GM18502 (cell line): ENCODE measurements around the gene CTNND2.
"Not testable (repeated sequence)": the region's sequence is repeated elsewhere in the genome, so short reads cannot be mapped to it uniquely, and the experiment has no call there.

Experiments
- ATAC-seq: cut with Tn5 transposase; IDR thresholded peaks from one replicate; pipeline ENCODE4 v1.9.1; 2021; ENCODE audit warnings: mild to moderate bottlenecking; ENCODE audit not compliant: unreplicated experiment, poor library complexity

Gene CTNND2

DNA sequence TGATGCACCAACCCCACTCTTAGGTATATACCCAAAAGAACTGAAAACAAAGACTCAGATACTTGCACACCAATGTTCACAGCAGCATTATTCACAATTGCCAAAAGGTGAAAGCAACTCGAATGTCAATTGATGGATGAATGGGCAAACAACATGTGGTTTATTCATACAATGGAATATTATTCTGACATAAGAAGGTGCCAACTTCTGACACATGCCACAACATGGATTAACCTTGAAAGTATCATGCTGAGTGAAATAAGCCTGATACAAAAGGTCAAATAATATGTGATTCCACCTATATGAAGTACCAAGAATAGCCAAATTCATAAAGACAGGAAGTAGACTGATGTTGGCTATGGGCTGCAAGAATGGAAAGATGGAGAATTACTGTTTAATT is 35.0 kb downstream of the CTNND2 start:
- ATAC-seq, result no peak

GRCh38 chr5:11863911-11864310 is 40.3 kb downstream of the CTNND2 start:
- ATAC-seq, result no peak

DNA sequence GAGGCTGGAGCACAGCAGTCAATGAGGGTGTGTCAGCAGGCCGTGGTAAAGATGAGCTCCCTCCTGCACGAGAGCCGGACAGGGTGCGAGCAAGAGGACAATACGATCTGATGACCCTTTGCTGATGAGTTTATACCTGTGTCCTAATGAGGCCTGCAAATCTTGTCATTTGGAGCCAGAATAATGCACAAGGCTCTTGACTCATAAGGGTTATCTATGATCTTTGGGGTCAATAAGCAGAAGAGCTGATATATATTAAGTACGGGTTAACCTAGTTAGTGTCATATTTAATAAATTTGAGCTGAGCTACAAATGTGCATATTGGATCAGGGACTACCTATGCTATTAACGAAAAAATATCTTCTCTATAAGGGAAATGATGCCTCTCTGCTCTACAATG is 46.9 kb downstream of the CTNND2 start:
- ATAC-seq, result no peak

DNA sequence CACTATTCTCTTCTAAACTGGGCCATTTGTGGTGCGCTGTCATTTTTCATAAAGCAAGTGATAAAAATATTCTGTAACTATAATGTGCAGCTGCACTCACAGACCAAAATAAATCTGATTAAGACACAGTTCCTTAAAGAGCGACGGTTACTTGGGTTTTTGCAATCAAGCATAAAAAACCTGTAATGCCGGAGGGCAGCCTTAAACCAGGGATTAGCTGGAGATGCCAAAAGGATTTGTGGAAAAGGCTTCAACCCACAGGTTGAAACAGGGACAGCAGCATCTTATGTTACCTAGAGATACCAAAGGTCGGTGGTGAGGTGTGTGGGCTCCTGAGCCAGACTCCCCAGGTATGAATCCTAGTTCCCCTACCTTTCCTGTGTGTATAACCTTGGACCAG is 49.3 kb downstream of the CTNND2 start:
- ATAC-seq, result no peak

DNA sequence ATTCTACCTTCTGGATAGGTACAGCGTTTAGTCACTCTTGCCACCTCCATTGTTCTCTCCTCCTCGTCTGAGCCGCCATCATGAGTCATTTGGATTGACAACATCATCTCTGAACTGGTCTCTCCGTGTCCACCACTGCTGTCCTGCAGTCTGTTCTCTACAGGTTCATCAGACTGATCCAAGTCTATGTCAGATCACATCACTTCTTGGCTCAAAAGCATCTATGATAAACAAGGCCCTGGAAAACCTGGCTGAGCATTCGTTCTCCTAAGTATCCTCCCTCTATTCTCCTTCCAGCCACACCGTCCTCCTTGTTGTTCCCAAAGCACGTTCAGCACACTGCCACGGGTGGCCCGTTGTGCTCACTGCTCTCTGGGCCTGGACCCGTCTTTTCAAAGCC is 50.5 kb downstream of the CTNND2 start:
- no peak for ATAC-seq

- ATAC-seq, result no peak
Observed at GRCh38 chr5:11853140-11853539, 51.1 kb downstream of the CTNND2 start.

GRCh38 chr5:11852717-11853087 is 51.5 kb downstream of the CTNND2 start:
- ATAC-seq, result no peak

- no peak for ATAC-seq
Observed at GRCh38 chr5:11851965-11852716, 52.1 kb downstream of the CTNND2 start.

DNA sequence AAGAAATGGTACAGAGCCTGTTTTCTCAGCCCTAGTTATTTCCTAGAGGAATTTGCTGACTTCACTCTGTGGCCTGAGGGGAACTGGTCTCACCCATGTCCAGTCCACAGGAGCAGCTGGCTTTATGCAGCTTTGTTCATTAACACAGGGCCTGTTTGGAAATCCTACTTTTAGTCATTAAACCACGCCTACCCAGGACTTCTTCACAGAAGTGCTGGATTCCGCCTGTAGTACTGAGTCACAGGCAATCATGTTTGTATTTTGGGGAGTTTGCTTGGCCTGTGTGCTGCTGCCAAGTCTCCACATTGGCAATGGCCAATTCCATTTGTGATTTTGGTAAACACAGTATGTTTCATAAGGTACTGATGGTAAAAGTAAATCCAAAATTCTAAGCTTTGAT is 52.8 kb downstream of the CTNND2 start:
- ATAC-seq, result no peak

DNA sequence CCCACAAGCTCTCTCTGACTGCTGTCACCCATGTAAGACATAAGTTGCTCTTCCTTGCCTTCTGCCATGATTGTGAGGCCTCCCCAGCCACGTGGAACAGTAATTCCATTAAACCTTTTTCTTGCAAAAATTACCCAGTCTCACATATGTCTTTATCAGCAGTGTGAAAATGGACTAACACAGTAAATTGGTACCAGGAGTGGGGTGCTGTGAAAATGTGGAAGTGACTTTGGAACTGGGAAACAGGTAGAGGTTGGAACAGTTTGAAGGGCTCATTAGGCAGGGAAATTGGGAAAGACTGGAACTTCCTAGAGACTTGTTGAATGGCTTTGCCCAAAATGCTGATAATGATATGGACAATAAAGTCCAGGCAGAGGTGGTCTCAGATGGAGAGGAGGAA is 75.7 kb downstream of the CTNND2 start:
- not testable (repeated sequence) for ATAC-seq

DNA sequence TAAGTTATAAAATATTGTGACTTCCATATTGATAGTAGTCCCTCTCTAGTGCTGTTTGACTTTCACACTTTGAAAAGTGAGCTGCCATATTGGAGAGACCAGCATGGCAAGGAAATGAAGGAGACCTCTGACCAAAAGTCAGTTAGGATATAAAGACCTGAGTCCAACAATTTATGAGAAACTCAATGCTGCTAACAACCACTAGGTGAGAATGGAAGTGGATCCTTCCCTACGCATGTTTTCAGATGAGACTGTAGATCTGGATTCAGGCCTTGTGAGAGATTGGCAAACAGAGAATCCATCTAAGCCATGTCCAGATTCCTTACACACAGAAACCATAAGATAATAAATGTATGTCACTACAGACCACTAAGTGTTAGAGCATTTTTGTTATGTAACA is 81.6 kb downstream of the CTNND2 start:
- ATAC-seq, result no peak

- ATAC-seq, result no peak
Observed at GRCh38 chr5:11815916-11816315, 88.3 kb downstream of the CTNND2 start.

GRCh38 chr5:11815481-11815880 is 88.8 kb downstream of the CTNND2 start:
- no peak for ATAC-seq

DNA sequence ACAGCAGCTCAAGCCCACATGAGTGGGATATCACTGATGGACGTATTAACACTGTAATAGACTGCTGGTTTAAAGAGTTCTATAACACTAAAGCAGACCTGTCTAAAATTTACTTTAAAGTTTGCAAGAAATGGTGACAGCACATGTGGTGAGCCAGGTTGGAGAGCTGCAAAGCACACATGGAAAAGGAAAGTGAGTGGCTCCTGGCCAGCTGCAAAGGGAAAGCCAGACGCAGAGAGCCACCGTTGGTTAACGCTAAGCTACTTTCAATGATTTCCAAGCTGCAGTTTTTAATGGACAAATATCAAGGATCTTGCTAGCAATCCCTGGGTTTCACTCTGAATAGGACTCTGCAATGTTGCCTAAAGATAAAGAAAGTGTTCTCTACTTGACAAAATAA is 89.9 kb downstream of the CTNND2 start:
- no peak for ATAC-seq

DNA sequence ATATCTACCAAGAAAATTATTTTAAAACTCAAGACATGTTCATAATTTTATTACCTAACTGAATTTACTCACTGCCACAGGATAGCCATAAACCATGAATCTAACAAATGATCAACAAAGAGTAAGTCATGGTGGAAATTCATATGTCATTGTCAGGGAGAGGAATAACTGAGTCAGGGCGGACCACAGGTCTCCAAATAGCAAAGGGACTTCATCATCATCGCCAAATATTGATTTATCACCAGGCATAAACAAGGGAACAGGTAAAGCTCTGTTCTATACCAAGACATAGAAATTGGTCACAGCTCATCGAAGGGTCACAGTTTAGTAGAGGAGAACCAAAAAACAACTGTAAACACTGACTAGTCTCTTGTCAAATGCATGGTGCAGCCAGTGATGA is 94.8 kb downstream of the CTNND2 start:
- ATAC-seq, result no peak

GRCh38 chr5:11803436-11803835 is 100.8 kb downstream of the CTNND2 start:
- no peak for ATAC-seq

DNA sequence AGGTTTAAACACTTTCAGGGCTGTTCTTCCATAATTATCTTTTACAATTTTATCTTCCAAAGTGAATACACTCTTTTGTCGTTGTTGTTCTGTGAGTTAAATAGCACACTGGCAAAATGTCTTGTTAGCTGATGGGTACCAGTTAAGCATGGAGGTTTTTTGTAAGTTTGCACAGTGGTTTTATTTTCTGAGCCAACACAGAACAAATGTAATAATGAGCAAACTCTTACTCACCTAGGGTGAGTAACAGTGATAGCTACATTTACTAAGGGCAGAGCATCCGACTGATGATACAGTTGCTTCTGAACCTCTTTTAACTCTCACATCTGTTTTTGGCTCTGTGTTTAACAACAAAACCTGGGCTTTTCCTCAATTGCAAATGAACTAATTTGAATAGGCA is 103.2 kb downstream of the CTNND2 start:
- ATAC-seq, result no peak

GRCh38 chr5:11797132-11797531 is 107.1 kb downstream of the CTNND2 start:
- ATAC-seq, result no peak

DNA sequence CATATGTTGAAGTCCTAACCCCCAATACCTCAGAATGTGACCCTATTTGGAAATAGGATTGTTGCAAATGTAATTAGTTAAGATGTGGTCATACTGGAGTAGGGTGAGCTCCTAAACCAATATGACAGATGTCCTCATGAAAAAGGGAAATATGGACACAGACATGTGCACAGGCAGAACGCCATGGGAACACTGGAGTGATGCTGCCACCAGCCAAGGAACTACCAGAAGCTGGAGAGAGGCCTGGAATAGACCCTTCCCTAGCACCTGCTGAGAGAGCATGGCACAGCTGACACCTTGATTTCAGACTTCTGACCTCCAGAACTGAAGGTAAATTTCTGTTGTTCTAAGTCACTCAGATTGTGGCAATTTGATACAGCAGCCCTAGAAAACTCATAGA is 110.8 kb downstream of the CTNND2 start:
- ATAC-seq, result no peak

GRCh38 chr5:11792621-11793020 is 111.6 kb downstream of the CTNND2 start:
- ATAC-seq, result no peak

GRCh38 chr5:11791792-11792191 is 112.5 kb downstream of the CTNND2 start:
- ATAC-seq, result no peak

- ATAC-seq, result no peak
Observed at GRCh38 chr5:11790201-11790600, 114.0 kb downstream of the CTNND2 start.
